Hepatocyte (in vitro differentiated cells): ENCODE results near the gene PXDN. TPM values are rescaled to one million over a fixed set of nuclear protein-coding genes. Genes with fewer than 3 reads are reported as not detected.
"Not testable (repeated sequence)": the region's sequence is repeated elsewhere in the genome, so short reads cannot be mapped to it uniquely, and the experiment has no call there.

Experiments used
- DNase-seq: peaks from one replicate; pipeline ENCODE4 v3.0.0-alpha.2; 2016; ENCODE audit warnings: low spot score
- H2AFZ ChIP-seq: fragments of 200-600 bp; sonication (generic); 2 replicates; pipeline ENCODE4 v1.6.0; 2016; ENCODE audit warnings: antibody characterized with exemption, mild to moderate bottlenecking
- H3K27ac ChIP-seq: fragments of 200-600 bp; sonication (generic); 2 replicates; pipeline ENCODE4 v1.5.1; 2016; ENCODE audit warnings: mild to moderate bottlenecking
- H3K27me3 ChIP-seq: fragments of 200-600 bp; sonication (generic); 2 replicates; pipeline ENCODE4 v1.6.1; 2016
- H3K36me3 ChIP-seq: fragments of 200-600 bp; sonication (generic); replicated peaks from 2 replicates; pipeline ENCODE4 v1.5.1; 2016; ENCODE audit warnings: low read depth; ENCODE audit not compliant: insufficient read depth
- H3K4me1 ChIP-seq: fragments of 200-600 bp; sonication (generic); 2 replicates; pipeline ENCODE4 v1.5.1; 2016; ENCODE audit warnings: mild to moderate bottlenecking, moderate library complexity; ENCODE audit not compliant: insufficient read depth
- H3K4me2 ChIP-seq: fragments of 200-600 bp; sonication (generic); 2 replicates; pipeline ENCODE4 v1.6.0; 2016
- H3K4me3 ChIP-seq: fragments of 200-600 bp; sonication (generic); 2 replicates; pipeline ENCODE4 v1.5.1; 2016; ENCODE audit warnings: mild to moderate bottlenecking
- H3K79me2 ChIP-seq: fragments of 200-600 bp; sonication (generic); 2 replicates; pipeline ENCODE4 v1.6.0; 2017; ENCODE audit warnings: mild to moderate bottlenecking
- H3K9me2 ChIP-seq: fragments of 200-600 bp; sonication (generic); replicated peaks from 2 replicates; pipeline ENCODE4 v1.6.0; 2017; ENCODE audit warnings: mild to moderate bottlenecking; ENCODE audit not compliant: insufficient read depth
- H3K9me3 ChIP-seq: fragments of 200-600 bp; sonication (generic); 2 replicates; pipeline ENCODE4 v1.5.1; 2016; ENCODE audit warnings: low read depth, mild to moderate bottlenecking
- H4K20me1 ChIP-seq: fragments of 200-600 bp; sonication (generic); 2 replicates; pipeline ENCODE4 v1.6.0; 2016; ENCODE audit warnings: mild to moderate bottlenecking; ENCODE audit not compliant: insufficient read depth, poor library complexity, severe bottlenecking
- CTCF ChIP-seq: fragments of 200-600 bp; sonication (generic); IDR thresholded peaks from 2 replicates; pipeline ENCODE4 v1.5.1; 2016; ENCODE audit warnings: antibody characterized with exemption, mild to moderate bottlenecking; ENCODE audit not compliant: poor library complexity
- EZH2 ChIP-seq: fragments of 200-600 bp; sonication (generic); IDR thresholded peaks from 2 replicates; pipeline ENCODE4 v1.6.1; 2016; ENCODE audit warnings: antibody characterized with exemption, mild to moderate bottlenecking, borderline replicate concordance
- EZH2phosphoT487 ChIP-seq: fragments of 200-600 bp; sonication (generic); IDR thresholded peaks from one replicate; pipeline ENCODE4 v1.6.1; 2018; ENCODE audit warnings: antibody characterized with exemption, mild to moderate bottlenecking, low read depth, moderate library complexity; ENCODE audit not compliant: unreplicated experiment, severe bottlenecking
- WGBS: methylation state at CpG from one replicate; pipeline ENCODE4 v1.1.6; 2016; ENCODE audit warnings: low lambda C conversion rate; ENCODE audit errors: missing lambda C conversion rate; 5-methylcytosine and 5-hydroxymethylcytosine counted together
- polyA plus RNA-seq: library from polyadenylated mRNA; unstranded; fragments of >200 nt; fragmentation: Nextera tagmentation; extraction: Ambion mirVana; gene quantifications from 2 replicates; pipeline ENCODE4 v1.2.1, GENCODE V29; 2016
- total RNA-seq: library from RNA; depleted of rRNA; stranded (reverse); fragments of >200 nt; gene quantifications from 2 replicates; pipeline ENCODE4 v1.2.3, GENCODE V29; 2014

Gene PXDN
- total and polyA plus RNA-seq, 2 experiments from 2014 or later: 107 to 118 TPM

GRCh38 chr2:1718339-1719220 lies 25.7 kb downstream of the PXDN start:
- H4K20me1 ChIP-seq: peaks cover 77% of the 10 kb centered on the region

GRCh38 chr2:1717113-1717512 lies 27.2 kb downstream of the PXDN start:
- no peak for TF ChIP-seq EZH2phosphoT487
- no peak for TF ChIP-seq EZH2
- TF ChIP-seq CTCF: no peak
- DNase-seq: no peak
- H3K27me3 ChIP-seq: no peaks in the 10 kb centered on the region
- H3K79me2 ChIP-seq: peaks cover 86% of the 10 kb centered on the region
- peaks cover 16% of the 10 kb centered on the region for H3K4me1 ChIP-seq
- peaks cover 77% of the 10 kb centered on the region for H4K20me1 ChIP-seq
- no peak overlapping the region for H3K4me2 ChIP-seq
- no peaks in the 10 kb centered on the region for H3K9me2 ChIP-seq
- H3K27ac ChIP-seq: no peak overlapping the region
- no peak overlapping the region for H3K4me3 ChIP-seq
- H2AFZ ChIP-seq: no peak overlapping the region
- no peaks in the 10 kb centered on the region for H3K36me3 ChIP-seq
- H3K9me3 ChIP-seq: no peaks in the 10 kb centered on the region
- WGBS: 69% methylated on average over 9 of the region's 9 CpGs

More at GRCh38 chr2:1718339-1719220, 25.7 kb downstream of the PXDN start:
- H2AFZ ChIP-seq: no peak overlapping the region
- no peak for DNase-seq
- no peak overlapping the region for H3K27ac ChIP-seq
- no peak overlapping the region for H3K4me3 ChIP-seq
- WGBS: 97% methylated on average over 23 of the region's 23 CpGs
- no peak overlapping the region for H3K4me2 ChIP-seq
- H3K9me3 ChIP-seq: no peaks in the 10 kb centered on the region
- H3K4me1 ChIP-seq: peaks cover 16% of the 10 kb centered on the region
- no peaks in the 10 kb centered on the region for H3K36me3 ChIP-seq
- H3K79me2 ChIP-seq: peaks cover 86% of the 10 kb centered on the region
- no peaks in the 10 kb centered on the region for H3K27me3 ChIP-seq
- no peaks in the 10 kb centered on the region for H3K9me2 ChIP-seq
- TF ChIP-seq EZH2phosphoT487 (no peak), CTCF (no peak), EZH2 (no peak)

- Histone ChIP-seq H3K9me3 (no peaks in the 10 kb centered on the region), H3K27ac (no peak overlapping the region), H3K27me3 (no peaks in the 10 kb centered on the region), H3K9me2 (no peaks in the 10 kb centered on the region), H3K4me1 (peaks cover 16% of the 10 kb centered on the region), H3K4me3 (no peak overlapping the region), H3K4me2 (no peak overlapping the region), H3K36me3 (no peaks in the 10 kb centered on the region), H2AFZ (no peak overlapping the region), H3K79me2 (peaks cover 86% of the 10 kb centered on the region), H4K20me1 (peaks cover 84% of the 10 kb centered on the region)
- WGBS: 98% methylated on average over 9 of the region's 9 CpGs
- DNase-seq: no peak
- TF ChIP-seq CTCF (no peak), EZH2phosphoT487 (no peak), EZH2 (no peak)
These were observed 27.9 kb downstream of the PXDN start for GRCh38 chr2:1716441-1716840.

GRCh38 chr2:1716014-1716305 lies 28.4 kb downstream of the PXDN start:
- Histone ChIP-seq H3K79me2 (peaks cover 85% of the 10 kb centered on the region), H3K4me1 (peaks cover 15% of the 10 kb centered on the region), H4K20me1 (peaks cover 83% of the 10 kb centered on the region)
- not testable (repeated sequence) for H2AFZ ChIP-seq, H3K9me3 ChIP-seq, H3K36me3 ChIP-seq, H3K27me3 ChIP-seq, H3K4me2 ChIP-seq, DNase-seq, H3K4me3 ChIP-seq, H3K9me2 ChIP-seq, H3K27ac ChIP-seq
- WGBS: 85% methylated on average over 2 of the region's 2 CpGs
